GM12874 (cell line): ENCODE results near the gene THEM5.

Experiments
- CTCF ChIP-seq: IDR thresholded peaks from 2 replicates; pipeline ENCODE4 v1.5.1; 2011; ENCODE audit warnings: low read depth, mild to moderate bottlenecking, control low read depth, low read length, moderate library complexity; ENCODE audit not compliant: insufficient read depth

THEM5 gene

GRCh38 chr1:151833172-151833900 lies 20.2 kb downstream of the THEM5 start:
- TF ChIP-seq CTCF = no peak

GRCh38 chr1:151832318-151832980 lies 21.1 kb downstream of the THEM5 start:
- TF ChIP-seq CTCF = no peak

- no peak for TF ChIP-seq CTCF
These were observed 21.9 kb downstream of the THEM5 start, which contains the start of gene RORC for GRCh38 chr1:151831605-151832004. TSS of gene RORC (minus strand) at chr1:151831802. CDS start at chr1:151831764, 38 bp downstream.

GRCh38 chr1:151831256-151831591 lies 22.3 kb downstream of the THEM5 start:
- no peak for TF ChIP-seq CTCF

- TF ChIP-seq CTCF = no peak
These were observed 23.5 kb downstream of the THEM5 start for GRCh38 chr1:151830055-151830454.

GRCh38 chr1:151829352-151830046 lies 24.0 kb downstream of the THEM5 start:
- TF ChIP-seq CTCF = no peak

GRCh38 chr1:151828921-151829320 lies 24.6 kb downstream of the THEM5 start:
- no peak for TF ChIP-seq CTCF
